DOHH2 (cell line): ENCODE measurements around the gene ZBTB44.
"Not testable (repeated sequence)": the region's sequence is repeated elsewhere in the genome, so short reads cannot be mapped to it uniquely, and the experiment has no call there.

Source experiments
- H3F3A ChIP-seq: fragments of 200-600 bp; sonication (generic), shearing (Covaris generic); 2 replicates; pipeline ENCODE4 v1.6.0; 2016; ENCODE audit warnings: antibody characterized with exemption, mild to moderate bottlenecking; ENCODE audit not compliant: control insufficient read depth, insufficient read depth
- H3K27ac ChIP-seq: fragments of 200-600 bp; sonication (generic); 2 replicates; pipeline ENCODE4 v1.5.1; 2014; ENCODE audit warnings: low read depth, mild to moderate bottlenecking, low read length, moderate library complexity
- H3K27me3 ChIP-seq: fragments of 200-600 bp; sonication (generic); 2 replicates; pipeline ENCODE4 v1.6.1; 2014; ENCODE audit warnings: mild to moderate bottlenecking, low read length, mixed read lengths; ENCODE audit not compliant: control insufficient read depth
- H3K36me3 ChIP-seq: fragments of 200-600 bp; sonication (generic); 2 replicates; pipeline ENCODE4 v1.6.1; 2014; ENCODE audit warnings: mild to moderate bottlenecking, low read length, moderate library complexity, mixed read lengths; ENCODE audit not compliant: control insufficient read depth
- H3K4me1 ChIP-seq: fragments of 200-600 bp; sonication (generic); 2 replicates; pipeline ENCODE4 v1.6.1; 2014; ENCODE audit warnings: mild to moderate bottlenecking, low read length, mixed read lengths; ENCODE audit not compliant: control insufficient read depth
- H3K4me2 ChIP-seq: fragments of 200-600 bp; sonication (generic); 2 replicates; pipeline ENCODE4 v1.6.0; 2014; ENCODE audit warnings: mild to moderate bottlenecking, low read length, moderate library complexity
- H3K4me3 ChIP-seq: fragments of 200-600 bp; sonication (generic); 2 replicates; pipeline ENCODE4 v1.5.1; 2014; ENCODE audit warnings: mild to moderate bottlenecking, low read length, mixed read lengths
- H3K79me2 ChIP-seq: fragments of 200-600 bp; sonication (generic); 2 replicates; pipeline ENCODE4 v1.6.1; 2014; ENCODE audit warnings: mild to moderate bottlenecking, low read length, mixed read lengths; ENCODE audit not compliant: control insufficient read depth
- H3K9me2 ChIP-seq: fragments of 200-600 bp; sonication (generic); replicated peaks from 2 replicates; pipeline ENCODE4 v1.6.1; 2014; ENCODE audit warnings: mild to moderate bottlenecking, low read length, mixed read lengths; ENCODE audit not compliant: control insufficient read depth
- H3K9me3 ChIP-seq: fragments of 200-600 bp; sonication (generic); 2 replicates; pipeline ENCODE4 v1.6.1; 2014; ENCODE audit warnings: antibody characterized with exemption, low read length, mixed read lengths; ENCODE audit not compliant: control insufficient read depth, insufficient read depth
- H4K20me1 ChIP-seq: fragments of 200-600 bp; sonication (generic); 2 replicates; pipeline ENCODE4 v1.6.0; 2014; ENCODE audit warnings: low read depth, mild to moderate bottlenecking, antibody characterized with exemption, low read length, moderate library complexity; ENCODE audit not compliant: control insufficient read depth, insufficient read depth
- EZH2phosphoT487 ChIP-seq: fragments of 200-600 bp; sonication (generic); IDR thresholded peaks from 2 replicates; pipeline ENCODE4 v1.6.1; 2017; ENCODE audit warnings: borderline replicate concordance, mild to moderate bottlenecking, antibody characterized with exemption, low read length, moderate library complexity, mixed read lengths
- TF ChIP-seq, protein P1 (sequence below): fragments of 200-600 bp; sonication (generic); IDR thresholded peaks from one replicate; pipeline ENCODE4 v1.5.1; 2014; ENCODE audit warnings: antibody characterized with exemption, mild to moderate bottlenecking, low read depth, low read length; ENCODE audit not compliant: poor library complexity, severe bottlenecking

Gene ZBTB44

DNA sequence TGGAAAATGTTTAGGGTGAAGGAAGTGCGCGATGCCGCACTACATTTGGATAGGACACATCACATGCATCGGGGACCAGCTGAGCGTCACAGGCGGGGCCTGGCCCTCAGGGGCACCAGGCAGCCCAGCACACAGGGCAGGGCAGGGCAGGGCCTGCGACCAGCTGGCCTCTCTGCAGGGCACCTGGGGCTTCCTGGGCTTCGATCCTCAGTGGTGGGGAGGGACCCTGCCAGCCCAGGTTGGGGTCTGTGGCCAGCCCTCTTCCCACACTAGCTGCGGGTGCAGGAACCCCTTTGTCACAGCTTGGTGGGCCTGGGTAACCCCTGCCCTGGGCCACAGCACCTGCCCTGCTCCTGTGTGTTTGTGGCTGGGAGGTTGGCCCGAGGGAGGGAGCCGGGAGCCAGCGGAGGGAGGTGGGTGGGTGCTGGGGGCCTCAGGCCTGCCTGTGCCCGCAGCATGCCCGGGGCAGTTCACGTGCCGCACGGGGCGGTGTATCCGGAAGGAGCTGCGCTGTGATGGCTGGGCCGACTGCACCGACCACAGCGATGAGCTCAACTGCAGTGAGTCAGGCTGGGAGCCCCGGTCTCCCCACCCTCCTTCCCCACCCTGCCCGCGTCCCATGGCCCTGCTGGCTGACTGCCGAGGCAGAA lies 117.2 kb downstream of the ZBTB44 start:
- Histone ChIP-seq H3K27ac (no peak overlapping the region), H3K36me3 (peaks cover 94% of the 10 kb centered on the region), H3K4me1 (peaks cover 20% of the 10 kb centered on the region), H3K79me2 (no peaks in the 10 kb centered on the region; the same call in 1 of the 2 replicates), H3K9me3 (no peaks in the 10 kb centered on the region), H3K27me3 (no peaks in the 10 kb centered on the region), H3F3A (no peaks in the 10 kb centered on the region), H4K20me1 (no peaks in the 10 kb centered on the region), H3K4me3 (no peak overlapping the region), H3K9me2 (no peaks in the 10 kb centered on the region), H3K4me2 (no peak overlapping the region)
- TF ChIP-seq, protein P1, sequence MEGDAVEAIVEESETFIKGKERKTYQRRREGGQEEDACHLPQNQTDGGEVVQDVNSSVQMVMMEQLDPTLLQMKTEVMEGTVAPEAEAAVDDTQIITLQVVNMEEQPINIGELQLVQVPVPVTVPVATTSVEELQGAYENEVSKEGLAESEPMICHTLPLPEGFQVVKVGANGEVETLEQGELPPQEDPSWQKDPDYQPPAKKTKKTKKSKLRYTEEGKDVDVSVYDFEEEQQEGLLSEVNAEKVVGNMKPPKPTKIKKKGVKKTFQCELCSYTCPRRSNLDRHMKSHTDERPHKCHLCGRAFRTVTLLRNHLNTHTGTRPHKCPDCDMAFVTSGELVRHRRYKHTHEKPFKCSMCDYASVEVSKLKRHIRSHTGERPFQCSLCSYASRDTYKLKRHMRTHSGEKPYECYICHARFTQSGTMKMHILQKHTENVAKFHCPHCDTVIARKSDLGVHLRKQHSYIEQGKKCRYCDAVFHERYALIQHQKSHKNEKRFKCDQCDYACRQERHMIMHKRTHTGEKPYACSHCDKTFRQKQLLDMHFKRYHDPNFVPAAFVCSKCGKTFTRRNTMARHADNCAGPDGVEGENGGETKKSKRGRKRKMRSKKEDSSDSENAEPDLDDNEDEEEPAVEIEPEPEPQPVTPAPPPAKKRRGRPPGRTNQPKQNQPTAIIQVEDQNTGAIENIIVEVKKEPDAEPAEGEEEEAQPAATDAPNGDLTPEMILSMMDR: no peak
- no peak for TF ChIP-seq EZH2phosphoT487

DNA sequence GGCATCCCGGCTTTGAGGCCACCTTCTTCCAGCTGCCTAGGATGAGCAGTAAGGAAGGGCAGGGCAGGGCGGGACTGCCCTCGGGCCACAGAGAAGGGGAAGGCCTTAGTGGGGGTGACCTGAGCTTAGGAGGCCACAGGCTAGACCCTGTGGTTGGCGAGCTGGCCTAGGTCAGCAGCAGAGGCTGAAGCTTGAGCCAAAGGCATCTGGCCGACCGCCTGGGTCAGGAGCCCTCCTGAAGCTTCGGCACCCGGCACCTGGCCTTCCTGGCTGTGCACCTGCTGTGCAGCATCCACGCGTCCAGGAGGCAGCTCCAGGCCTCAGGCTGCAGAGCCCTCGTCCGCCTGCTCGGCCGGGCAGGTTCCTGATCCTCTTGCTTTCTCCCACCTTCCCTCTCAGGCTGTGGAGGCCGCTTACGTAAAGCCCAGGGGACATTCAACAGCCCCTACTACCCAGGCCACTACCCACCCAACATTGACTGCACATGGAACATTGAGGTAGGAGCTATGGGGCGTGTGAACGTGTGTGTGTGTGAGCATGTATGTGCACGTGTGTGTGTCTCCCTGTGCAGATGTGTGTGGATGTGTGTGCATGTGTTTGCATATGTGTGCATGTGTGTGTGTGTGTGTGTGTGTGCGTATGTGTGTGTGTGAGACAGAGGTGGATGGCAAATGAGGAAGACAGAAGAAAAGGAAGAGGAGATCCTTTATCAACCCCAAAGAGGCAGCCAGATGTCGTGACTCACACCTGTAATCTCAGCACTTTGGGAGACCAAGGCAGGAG lies 120.3 kb downstream of the ZBTB44 start:
- Histone ChIP-seq H3K27ac (no peak overlapping the region), H3K4me1 (no peaks in the 10 kb centered on the region), H4K20me1 (no peaks in the 10 kb centered on the region), H3K36me3 (peaks cover 92% of the 10 kb centered on the region), H3K4me3 (no peak overlapping the region), H3F3A (no peaks in the 10 kb centered on the region), H3K4me2 (no peak overlapping the region), H3K9me2 (no peaks in the 10 kb centered on the region), H3K9me3 (no peaks in the 10 kb centered on the region), H3K79me2 (peaks cover 7% of the 10 kb centered on the region), H3K27me3 (no peaks in the 10 kb centered on the region)
- TF ChIP-seq, protein P1: no peak
- TF ChIP-seq EZH2phosphoT487: no peak

DNA sequence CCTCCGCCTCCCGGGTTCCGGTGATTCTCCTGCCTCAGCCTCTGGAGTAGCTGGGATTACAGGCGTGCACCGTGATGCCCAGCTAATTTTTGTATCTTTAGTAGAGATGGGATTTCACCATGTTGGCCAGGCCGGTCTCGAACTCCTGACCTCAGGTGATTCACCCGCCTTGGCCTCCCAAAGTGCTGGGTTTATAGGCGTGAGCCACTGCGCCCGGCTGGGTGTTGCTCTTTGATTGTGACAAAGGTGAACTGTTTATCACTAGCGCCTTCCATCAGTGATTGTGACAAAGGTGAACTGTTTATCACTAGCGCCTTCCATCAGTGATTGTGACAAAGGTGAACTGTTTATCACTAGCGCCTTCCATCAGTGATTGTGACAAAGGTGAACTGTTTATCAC lies 121.2 kb downstream of the ZBTB44 start:
- H3K9me3 ChIP-seq, H3F3A ChIP-seq, H3K27me3 ChIP-seq, H3K4me1 ChIP-seq, H3K4me3 ChIP-seq, H3K9me2 ChIP-seq, H3K4me2 ChIP-seq, H3K27ac ChIP-seq, H4K20me1 ChIP-seq: not testable (repeated sequence)
- Histone ChIP-seq H3K36me3 (peaks cover 92% of the 10 kb centered on the region), H3K79me2 (peaks cover 16% of the 10 kb centered on the region)

DNA sequence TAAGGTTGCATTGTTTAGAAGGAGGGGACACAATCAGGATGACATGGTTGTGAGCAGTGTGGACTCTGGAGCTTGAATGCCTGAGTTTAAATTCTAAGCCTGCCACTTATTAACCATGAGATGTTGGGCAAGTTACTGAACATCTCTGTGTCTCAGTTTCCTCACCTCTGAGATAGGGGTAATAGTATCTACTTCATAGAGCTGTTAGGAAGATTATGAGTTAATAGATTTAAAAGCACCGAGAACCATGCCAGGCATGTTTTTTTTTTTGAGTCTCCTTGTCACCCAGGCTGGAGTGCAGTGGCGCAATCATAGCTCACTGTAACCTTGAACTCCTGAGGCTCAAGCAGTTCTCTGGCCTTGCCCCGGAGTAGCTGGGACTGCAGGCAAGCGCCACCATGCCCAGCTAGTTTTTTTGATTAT lies 121.9 kb downstream of the ZBTB44 start:
- no peak overlapping the region for H3K4me2 ChIP-seq
- no peak overlapping the region for H3K4me3 ChIP-seq
- no peaks in the 10 kb centered on the region for H3K27me3 ChIP-seq
- H4K20me1 ChIP-seq: peaks cover under 1% of the 10 kb centered on the region; the same call in 1 of the 2 replicates
- peaks cover 7% of the 10 kb centered on the region for H3K4me1 ChIP-seq
- H3K79me2 ChIP-seq: peaks cover 23% of the 10 kb centered on the region
- no peak overlapping the region for H3K27ac ChIP-seq
- H3K9me3 ChIP-seq: no peaks in the 10 kb centered on the region
- peaks cover 92% of the 10 kb centered on the region for H3K36me3 ChIP-seq
- no peaks in the 10 kb centered on the region for H3F3A ChIP-seq
- no peaks in the 10 kb centered on the region for H3K9me2 ChIP-seq
- TF ChIP-seq EZH2phosphoT487: no peak
- TF ChIP-seq, protein P1: no peak
